Epithelial cell of esophagus (primary cell): Measurements from ENCODE around the gene MYOF.

Experiments
- DNase-seq: peaks from one replicate; pipeline ENCODE4 v3.0.0; 2010; ENCODE audit warnings: low read depth
- H3K4me3 ChIP-seq: 2 replicates; pipeline ENCODE4 v1.5.1; 2011; ENCODE audit warnings: mild to moderate bottlenecking, low read length, control low read depth
- CTCF ChIP-seq: IDR thresholded peaks from 2 replicates; pipeline ENCODE4 v1.5.1; 2011; ENCODE audit warnings: low read depth, mild to moderate bottlenecking, low read length, control low read depth, inconsistent platforms; ENCODE audit not compliant: insufficient read depth; ENCODE audit errors: missing control alignments

Gene MYOF

GRCh38 chr10:93272884-93273675, 209.1 kb downstream of the MYOF start:
- DNase-seq: no peak
- no peak for TF ChIP-seq CTCF

GRCh38 chr10:93271347-93271746, 210.8 kb downstream of the MYOF start:
- H3K4me3 ChIP-seq: no peak overlapping the region
- no peak for TF ChIP-seq CTCF
- no peak for DNase-seq

More at GRCh38 chr10:93272884-93273675, 209.1 kb downstream of the MYOF start:
- H3K4me3 ChIP-seq: no peak overlapping the region

- TF ChIP-seq CTCF: no peak
- no peak overlapping the region for H3K4me3 ChIP-seq
Observed at GRCh38 chr10:93269281-93269680, 212.9 kb downstream of the MYOF start.

GRCh38 chr10:93268021-93268420, 214.1 kb downstream of the MYOF start:
- DNase-seq: no peak
- no peak overlapping the region for H3K4me3 ChIP-seq
- no peak for TF ChIP-seq CTCF

More at GRCh38 chr10:93269281-93269680, 212.9 kb downstream of the MYOF start:
- DNase-seq: no peak

- no peak for TF ChIP-seq CTCF
- H3K4me3 ChIP-seq: no peak overlapping the region
- no peak for DNase-seq
Observed at GRCh38 chr10:93267521-93267920, 214.6 kb downstream of the MYOF start.

- TF ChIP-seq CTCF: no peak
- DNase-seq: no peak
- no peak overlapping the region for H3K4me3 ChIP-seq
Observed at GRCh38 chr10:93266858-93267257, 215.3 kb downstream of the MYOF start.
